Measurements from ENCODE around the gene PCGF6. TPM values are rescaled to one million over a fixed set of nuclear protein-coding genes. Genes with fewer than 3 reads are reported as not detected.

The PCGF6 gene
- total RNA-seq, 1 donor from 2014 or later: 10.5 TPM

DNA sequence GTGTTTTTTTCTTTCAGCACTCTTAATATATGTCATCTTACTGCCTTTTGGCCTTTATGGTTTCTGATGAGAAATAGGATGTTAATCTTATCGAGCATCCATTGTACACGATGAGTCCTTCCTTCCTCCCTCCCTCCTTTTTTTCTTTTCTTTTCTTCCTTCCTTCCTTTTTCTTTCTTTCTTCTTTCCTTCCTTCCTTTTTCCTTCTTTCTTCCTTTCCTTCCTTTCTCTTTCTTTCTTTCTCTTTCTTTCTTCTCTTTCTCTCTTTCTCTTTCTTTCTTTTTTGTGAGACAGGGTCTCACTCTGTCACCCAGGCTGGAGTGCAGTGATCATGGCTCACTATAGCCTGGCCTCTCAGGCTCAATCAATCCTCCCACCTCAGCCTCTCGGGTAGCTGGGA lies 96.8 kb downstream of the PCGF6 start:
- H3K4me1 Mint-ChIP-seq: no peaks in the 10 kb centered on the region
- no peak for DNase-seq (ENCODE audit: low spot score in 2 of 2, unreplicated experiment in 2 of 2)
- TF ChIP-seq, protein P1, sequence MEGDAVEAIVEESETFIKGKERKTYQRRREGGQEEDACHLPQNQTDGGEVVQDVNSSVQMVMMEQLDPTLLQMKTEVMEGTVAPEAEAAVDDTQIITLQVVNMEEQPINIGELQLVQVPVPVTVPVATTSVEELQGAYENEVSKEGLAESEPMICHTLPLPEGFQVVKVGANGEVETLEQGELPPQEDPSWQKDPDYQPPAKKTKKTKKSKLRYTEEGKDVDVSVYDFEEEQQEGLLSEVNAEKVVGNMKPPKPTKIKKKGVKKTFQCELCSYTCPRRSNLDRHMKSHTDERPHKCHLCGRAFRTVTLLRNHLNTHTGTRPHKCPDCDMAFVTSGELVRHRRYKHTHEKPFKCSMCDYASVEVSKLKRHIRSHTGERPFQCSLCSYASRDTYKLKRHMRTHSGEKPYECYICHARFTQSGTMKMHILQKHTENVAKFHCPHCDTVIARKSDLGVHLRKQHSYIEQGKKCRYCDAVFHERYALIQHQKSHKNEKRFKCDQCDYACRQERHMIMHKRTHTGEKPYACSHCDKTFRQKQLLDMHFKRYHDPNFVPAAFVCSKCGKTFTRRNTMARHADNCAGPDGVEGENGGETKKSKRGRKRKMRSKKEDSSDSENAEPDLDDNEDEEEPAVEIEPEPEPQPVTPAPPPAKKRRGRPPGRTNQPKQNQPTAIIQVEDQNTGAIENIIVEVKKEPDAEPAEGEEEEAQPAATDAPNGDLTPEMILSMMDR (IDR thresholded peaks at IDR 0.05; ENCODE audit: unreplicated experiment): no peak
- H3K27ac Mint-ChIP-seq: no peak overlapping the region
- H3K4me3 Mint-ChIP-seq: no peak overlapping the region
- peaks cover 3% of the 10 kb centered on the region for H3K36me3 Mint-ChIP-seq
- H3K27me3 Mint-ChIP-seq (ENCODE audit: low read depth): no peaks in the 10 kb centered on the region
- peaks cover 10% of the 10 kb centered on the region for H3K9me3 Mint-ChIP-seq

Small RNAs within 50 kb of the gene (microRNA-seq; reads per million reads assigned to microRNA genes)
- gene MIR1307: 2,484 reads per million, percentile 86 among the genes with 10 or more reads in this experiment

Other genes with a start within 250 kb of the PCGF6 start
- 77.7 to 84.3 TPM (median 81.2 TPM) in 3 replicates for gene NT5C2, start 157.9 kb downstream of the PCGF6 start, total RNA-seq
- not detected in 3 replicates for gene RPEL1, start 105.3 kb downstream of the PCGF6 start, total RNA-seq
- 1.1 to 1.2 TPM (median 1.2 TPM) in 3 replicates for gene INA, start 74.0 kb downstream of the PCGF6 start, total RNA-seq
- gene TAF5, start 16.8 kb upstream of the PCGF6 start, total RNA-seq: 4.7 to 5.2 TPM (median 4.9 TPM) in 3 replicates
- 208 to 223 TPM (median 209 TPM) in 3 replicates for gene ATP5MK, start 45.3 kb upstream of the PCGF6 start, total RNA-seq
- 48.9 to 53.6 TPM (median 50.4 TPM) in 3 replicates for gene PDCD11, start 45.5 kb upstream of the PCGF6 start, total RNA-seq
- gene CALHM2, start 101.2 kb upstream of the PCGF6 start, total RNA-seq: 4.3 to 6.0 TPM (median 5.6 TPM) in 3 replicates
- not detected in 3 replicates for gene CALHM1, start 107.8 kb upstream of the PCGF6 start, total RNA-seq
- gene CALHM3, start 128.1 kb upstream of the PCGF6 start, total RNA-seq: not detected in 3 replicates
- 0.40 to 0.88 TPM (median 0.54 TPM) in 3 replicates for gene NEURL1, start 142.6 kb upstream of the PCGF6 start, total RNA-seq

All from mesothelial cell of epicardium (in vitro differentiated cells).